ENCODE results near the gene MCTP2. TPM values are rescaled to one million over a fixed set of nuclear protein-coding genes. Genes with fewer than 3 reads are reported as not detected.

The MCTP2 gene
- total and polyA plus RNA-seq, 2 donors (not counting 1 experiment from before 2014, with no cell fraction given), result 38.3 to 64.8 TPM

DNA sequence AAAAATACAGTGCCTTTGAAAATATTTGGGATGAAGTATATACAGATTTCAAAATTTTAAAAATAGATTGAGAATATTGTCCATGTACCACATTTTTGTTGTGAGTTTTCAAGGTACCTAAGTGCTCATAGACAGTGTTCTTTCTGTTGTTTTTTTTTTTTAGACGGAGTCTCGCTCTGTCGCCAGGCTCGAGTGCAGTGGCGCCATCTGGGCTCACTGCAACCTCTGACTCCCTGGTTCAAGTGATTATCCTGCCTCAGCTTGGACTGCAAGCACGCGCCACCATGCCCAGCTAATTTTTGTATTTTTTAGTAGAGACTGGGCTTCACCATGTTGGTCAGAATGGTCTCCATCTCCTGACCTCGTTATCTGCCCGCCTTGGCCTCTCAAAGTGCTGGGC is 223.9 kb downstream of the MCTP2 start:
- Mint-ChIP-seq H3K27me3 (no peaks in the 10 kb centered on the region), H3K4me1 (no peaks in the 10 kb centered on the region), H3K4me3 (no peak overlapping the region), H3K27ac (no peak overlapping the region), H3K9me3 (ENCODE audit: insufficient read depth) (no peaks in the 10 kb centered on the region)
- Histone ChIP-seq H3K4me2 (replicated peaks; ENCODE audit: low read depth, low read length, poor library complexity, severe bottlenecking) (no peak overlapping the region), H4K20me1 (ENCODE audit: control insufficient read depth, insufficient read depth, low read length, poor library complexity, severe bottlenecking) (no peaks in the 10 kb centered on the region), H3K27me3 (replicated peaks in 1 of 4; ENCODE audit: control extremely low read depth in 1 of 4, control insufficient read depth in 3 of 4, insufficient read depth in 4 of 4, low read length in 3 of 4) (no peaks in the 10 kb centered on the region), H2AFZ (ENCODE audit: insufficient read depth, low read depth, low read length, poor library complexity, severe bottlenecking) (no peak overlapping the region), H3K27ac (ENCODE audit: low read length in 2 of 2) (no peak overlapping the region), H3K4me3 (ENCODE audit: control extremely low read depth in 1 of 5, extremely low read depth in 1 of 5, insufficient read depth in 1 of 5, low read depth in 2 of 5, low read length in 4 of 5) (no peak overlapping the region), H3K36me3 (replicated peaks in 1 of 2; ENCODE audit: control extremely low read depth in 1 of 2, control insufficient read depth in 1 of 2, extremely low read depth in 1 of 2, insufficient read depth in 2 of 2, low read length in 1 of 2) (peaks cover 5 to 26% of the 10 kb centered on the region in 2 experiments), H3K79me2 (ENCODE audit: control insufficient read depth, insufficient read depth, low read length) (no peaks in the 10 kb centered on the region), H3K9ac (ENCODE audit: low read length) (no peak overlapping the region), H3K9me3 (ENCODE audit: control extremely low read depth in 1 of 3, control insufficient read depth in 2 of 3, insufficient read depth in 1 of 3, low read length in 2 of 3) (no peaks in the 10 kb centered on the region), H3K4me1 (ENCODE audit: control insufficient read depth in 2 of 2, insufficient read depth in 2 of 2, low read length in 2 of 2) (no peaks in the 10 kb centered on the region)
- DNase-seq (no peak), ATAC-seq (ENCODE audit: low read depth) (no peak)
- ChIA-PET CTCF (no interaction called here), POLR2A (no interaction called here)
- intact Hi-C loops (cut with micrococcal nuclease), result no loop called here
- TF ChIP-seq, protein P1, sequence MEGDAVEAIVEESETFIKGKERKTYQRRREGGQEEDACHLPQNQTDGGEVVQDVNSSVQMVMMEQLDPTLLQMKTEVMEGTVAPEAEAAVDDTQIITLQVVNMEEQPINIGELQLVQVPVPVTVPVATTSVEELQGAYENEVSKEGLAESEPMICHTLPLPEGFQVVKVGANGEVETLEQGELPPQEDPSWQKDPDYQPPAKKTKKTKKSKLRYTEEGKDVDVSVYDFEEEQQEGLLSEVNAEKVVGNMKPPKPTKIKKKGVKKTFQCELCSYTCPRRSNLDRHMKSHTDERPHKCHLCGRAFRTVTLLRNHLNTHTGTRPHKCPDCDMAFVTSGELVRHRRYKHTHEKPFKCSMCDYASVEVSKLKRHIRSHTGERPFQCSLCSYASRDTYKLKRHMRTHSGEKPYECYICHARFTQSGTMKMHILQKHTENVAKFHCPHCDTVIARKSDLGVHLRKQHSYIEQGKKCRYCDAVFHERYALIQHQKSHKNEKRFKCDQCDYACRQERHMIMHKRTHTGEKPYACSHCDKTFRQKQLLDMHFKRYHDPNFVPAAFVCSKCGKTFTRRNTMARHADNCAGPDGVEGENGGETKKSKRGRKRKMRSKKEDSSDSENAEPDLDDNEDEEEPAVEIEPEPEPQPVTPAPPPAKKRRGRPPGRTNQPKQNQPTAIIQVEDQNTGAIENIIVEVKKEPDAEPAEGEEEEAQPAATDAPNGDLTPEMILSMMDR (IDR thresholded peaks at IDR 0.05), result no peak
- no peak for TF ChIP-seq EZH2 (IDR thresholded peaks at IDR 0.05; ENCODE audit: borderline replicate concordance, insufficient read depth, low read depth, low read length, poor library complexity, severe bottlenecking)
- 100% methylated on average over 5 of the region's 9 CpGs for WGBS (ENCODE audit: insufficient coverage)

DNA sequence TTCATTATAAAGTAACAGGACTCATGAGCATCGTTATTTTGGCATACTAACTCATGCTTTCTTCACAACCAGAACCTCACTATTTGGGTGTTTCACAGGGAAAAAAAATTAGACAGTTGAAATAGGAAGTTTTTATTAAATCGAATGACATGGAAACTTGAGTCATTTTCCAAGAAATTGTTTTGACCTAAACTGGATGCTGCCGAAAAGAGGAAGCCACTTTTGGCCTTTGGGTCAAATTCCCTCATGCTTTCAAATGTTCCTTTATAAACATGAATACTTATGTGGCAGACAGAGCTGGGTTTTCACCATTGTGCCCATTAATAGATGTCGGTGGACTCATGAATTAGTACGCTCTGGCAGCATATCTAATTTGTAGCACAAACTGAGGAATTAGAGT is 224.9 kb downstream of the MCTP2 start:
- H3K27me3 ChIP-seq (replicated peaks in 1 of 4; ENCODE audit: control extremely low read depth in 1 of 4, control insufficient read depth in 3 of 4, insufficient read depth in 4 of 4, low read length in 3 of 4), result no peaks in the 10 kb centered on the region
- H3K9ac ChIP-seq (ENCODE audit: low read length), result no peak overlapping the region
- no peaks in the 10 kb centered on the region for H4K20me1 ChIP-seq (ENCODE audit: control insufficient read depth, insufficient read depth, low read length, poor library complexity, severe bottlenecking)
- TF ChIP-seq EZH2 (IDR thresholded peaks at IDR 0.05; ENCODE audit: borderline replicate concordance, insufficient read depth, low read depth, low read length, poor library complexity, severe bottlenecking), result no peak
- TF ChIP-seq, protein P1 (IDR thresholded peaks at IDR 0.05), result no peak
- H3K4me2 ChIP-seq (replicated peaks; ENCODE audit: low read depth, low read length, poor library complexity, severe bottlenecking), result no peak overlapping the region
- H3K9me3 Mint-ChIP-seq (ENCODE audit: insufficient read depth), result no peaks in the 10 kb centered on the region
- H3K27ac Mint-ChIP-seq, result no peak overlapping the region
- H3K9me3 ChIP-seq (ENCODE audit: control extremely low read depth in 1 of 3, control insufficient read depth in 2 of 3, insufficient read depth in 1 of 3, low read length in 2 of 3), result no peaks in the 10 kb centered on the region
- no peaks in the 10 kb centered on the region for H3K4me1 ChIP-seq (ENCODE audit: control insufficient read depth in 2 of 2, insufficient read depth in 2 of 2, low read length in 2 of 2)
- no peak overlapping the region for H3K4me3 ChIP-seq (ENCODE audit: control extremely low read depth in 1 of 5, extremely low read depth in 1 of 5, insufficient read depth in 1 of 5, low read depth in 2 of 5, low read length in 4 of 5)
- intact Hi-C loops (cut with micrococcal nuclease), result no loop called here
- 83% methylated on average over 2 of the region's 5 CpGs for WGBS (ENCODE audit: insufficient coverage)
- ChIA-PET CTCF (no interaction called here), POLR2A (no interaction called here)
- no peaks in the 10 kb centered on the region for H3K27me3 Mint-ChIP-seq
- no peak overlapping the region for H3K4me3 Mint-ChIP-seq
- ATAC-seq (ENCODE audit: low read depth) (no peak), DNase-seq (no peak)
- no peak overlapping the region for H3K27ac ChIP-seq (ENCODE audit: low read length in 2 of 2)
- peaks cover 5 to 31% of the 10 kb centered on the region in 2 experiments for H3K36me3 ChIP-seq (replicated peaks in 1 of 2; ENCODE audit: control extremely low read depth in 1 of 2, control insufficient read depth in 1 of 2, extremely low read depth in 1 of 2, insufficient read depth in 2 of 2, low read length in 1 of 2)
- H2AFZ ChIP-seq (ENCODE audit: insufficient read depth, low read depth, low read length, poor library complexity, severe bottlenecking), result no peak overlapping the region
- no peaks in the 10 kb centered on the region for H3K79me2 ChIP-seq (ENCODE audit: control insufficient read depth, insufficient read depth, low read length)
- no peaks in the 10 kb centered on the region for H3K4me1 Mint-ChIP-seq
